Right kidney (tissue), 1 donor: ENCODE measurements around the gene NDUFB6.
"Not testable (repeated sequence)": the region's sequence is repeated elsewhere in the genome, so short reads cannot be mapped to it uniquely, and the experiment has no call there.

Source experiments
- DNase-seq: peaks from one replicate; pipeline ENCODE4 v3.0.0-alpha.2; 2016

NDUFB6 gene

DNA sequence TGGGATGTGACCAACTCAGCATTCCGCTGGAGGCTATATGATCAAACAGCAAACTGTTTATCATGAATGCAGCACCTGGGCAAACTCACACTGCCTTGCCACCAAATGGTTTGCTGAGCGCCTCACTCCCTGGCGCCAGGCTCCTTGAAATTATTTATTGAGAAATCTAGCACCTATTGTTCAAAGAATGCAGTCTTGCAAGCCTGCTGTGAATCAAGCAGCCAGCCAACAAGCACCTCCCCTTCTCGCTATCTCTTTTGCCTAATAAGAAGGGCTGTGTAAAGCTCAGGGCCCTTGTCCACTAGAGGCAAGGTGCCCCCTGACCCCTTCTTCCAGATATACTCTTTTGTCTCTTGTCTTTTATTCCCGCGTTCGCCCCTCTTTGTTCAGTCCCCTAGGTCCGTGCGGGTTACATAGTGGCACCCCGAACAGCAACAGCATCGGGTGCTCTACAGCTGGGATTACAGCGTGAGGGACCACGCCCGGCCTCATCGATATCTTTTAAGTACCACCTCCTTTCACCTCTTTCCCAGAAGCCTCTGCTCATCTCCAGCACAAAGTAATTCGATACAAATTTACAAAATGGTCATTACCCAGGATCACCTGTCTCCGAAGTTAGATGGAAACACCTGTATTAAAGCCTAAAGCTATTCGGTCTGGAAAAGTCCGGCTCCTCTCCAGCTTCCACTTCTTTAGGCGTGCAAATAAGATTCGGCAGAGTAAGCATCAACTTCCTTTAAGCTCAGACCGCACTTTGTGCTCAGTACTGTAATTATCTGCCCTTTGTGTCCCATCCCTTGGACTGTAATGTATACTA is 47.9 kb downstream of the NDUFB6 start:
- DNase-seq = peak; percentile 29

DNA sequence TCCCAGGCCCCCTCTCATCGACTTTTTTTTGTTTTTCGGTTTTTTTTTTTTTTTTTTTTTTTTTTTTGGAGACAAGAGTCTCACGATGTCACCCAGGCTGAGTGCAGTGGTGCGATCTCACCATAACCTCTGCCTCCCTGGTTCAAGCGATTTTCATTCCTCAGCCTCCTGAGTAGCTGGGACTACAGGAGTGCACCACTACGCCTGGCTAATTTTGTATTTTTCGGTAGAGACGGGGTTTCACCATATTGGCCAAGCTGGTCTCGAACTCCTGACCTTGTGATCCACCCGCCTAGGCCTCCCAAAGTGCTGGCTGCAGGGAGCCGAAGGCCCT is 48.4 kb downstream of the NDUFB6 start:
- DNase-seq = not testable (repeated sequence)

DNA sequence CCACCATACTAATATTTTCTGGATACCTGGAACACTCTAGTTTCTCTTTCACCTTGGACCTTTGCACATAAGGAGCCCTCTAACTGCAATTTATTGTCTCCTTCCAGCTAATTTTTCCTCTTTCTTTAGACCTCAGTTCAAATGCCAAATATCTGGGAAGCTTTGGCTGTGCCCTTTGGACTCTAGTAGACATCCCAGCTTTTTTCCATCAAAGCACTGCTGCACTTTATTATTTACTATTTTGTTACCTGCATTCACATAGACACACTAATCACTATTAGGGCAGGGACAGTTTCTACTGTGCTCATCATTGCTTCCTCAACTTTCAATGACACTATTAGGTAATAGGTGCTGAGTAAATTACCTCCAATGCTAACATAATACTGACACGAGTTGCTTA is 49.0 kb downstream of the NDUFB6 start:
- DNase-seq = no peak

DNA sequence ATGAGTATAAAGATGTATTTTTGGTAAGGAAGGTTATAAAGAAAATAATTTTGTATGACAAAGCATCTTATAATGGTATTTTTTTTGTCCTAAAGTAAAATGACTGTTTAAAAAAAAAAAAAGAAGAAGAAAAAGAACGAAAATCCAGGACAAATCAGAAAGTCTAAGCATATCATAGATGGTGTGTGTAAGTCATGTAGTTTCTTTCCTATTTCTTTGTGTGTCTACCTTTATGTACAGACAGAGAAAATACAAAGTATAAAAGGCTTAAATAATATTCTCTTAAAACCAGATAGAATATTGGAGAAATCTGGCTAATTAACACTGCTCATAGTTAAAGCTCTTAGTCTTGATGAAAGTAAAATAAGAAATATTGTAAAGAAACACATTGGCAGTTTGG is 54.7 kb downstream of the NDUFB6 start:
- DNase-seq = no peak

DNA sequence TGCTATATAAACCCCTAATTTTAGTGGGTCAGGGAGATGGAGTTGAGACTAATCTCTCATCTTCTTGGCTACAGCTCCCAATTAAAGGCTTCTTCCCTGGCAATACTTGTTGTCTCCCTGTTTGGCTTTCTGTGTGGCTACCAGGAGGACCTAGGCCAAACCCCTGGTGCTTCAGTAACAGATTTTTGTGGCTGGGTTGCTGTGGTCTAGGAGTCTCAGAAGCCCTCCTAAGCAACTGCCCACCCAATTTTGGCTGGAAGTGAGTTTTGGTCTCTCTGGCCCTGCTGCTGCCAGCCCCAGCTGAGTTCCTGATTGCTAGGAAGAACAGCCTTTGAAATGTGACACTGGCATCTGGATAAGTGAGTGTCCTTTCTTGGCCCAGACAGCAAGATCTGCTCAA is 56.7 kb downstream of the NDUFB6 start:
- no peak for DNase-seq

- no peak for DNase-seq
Measured at GRCh38 chr9:32508728-32509127, 64.2 kb downstream of the NDUFB6 start.

GRCh38 chr9:32503008-32503407 is 70.0 kb downstream of the NDUFB6 start:
- DNase-seq = no peak
